Gastroesophageal sphincter (tissue), 3 donors: ENCODE results near the gene IRF8.

Experiments used
- CTCF ChIP-seq, 4 experiments: fragments of 200-600 bp in 2 of 4; fragments of 450-650 bp in 2 of 4; sonication (generic) in 1 of 4; IDR thresholded peaks; one replicate each; pipeline ENCODE4 v1.5.1; 2017 to 2019; ENCODE audit warnings: antibody characterized with exemption in 4 of 4, mild to moderate bottlenecking in 2 of 4, moderate library complexity in 2 of 4
- POLR2AphosphoS5 ChIP-seq: sonication (generic); formaldehyde crosslinking; IDR thresholded peaks from one replicate; pipeline ENCODE4 v1.6.1; 2017; ENCODE audit warnings: antibody characterized with exemption

GRCh38 chr16:85952811-85953210 lies 53.8 kb downstream of the IRF8 start:
- TF ChIP-seq CTCF (IDR thresholded peaks at IDR 0.05) (no peak), POLR2AphosphoS5 (no peak)
